Endodermal cell (in vitro differentiated cells): ENCODE results near the gene CEMP1. TPM values are rescaled to one million over a fixed set of nuclear protein-coding genes. Genes with fewer than 3 reads are reported as not detected.

ENCODE experiments used
- DNase-seq: peaks from one replicate; pipeline ENCODE4 v3.0.0-alpha.2; 2017
- H3K27ac ChIP-seq: 2 replicates; pipeline ENCODE4 v1.5.1; 2013; ENCODE audit warnings: mild to moderate bottlenecking, low read depth, low read length, moderate library complexity
- H3K27me3 ChIP-seq: 2 replicates; pipeline ENCODE4 v1.6.1; 2013; ENCODE audit warnings: mild to moderate bottlenecking, low read length, moderate library complexity; ENCODE audit not compliant: insufficient read depth, control insufficient read depth, poor library complexity, severe bottlenecking
- H3K36me3 ChIP-seq: 2 replicates; pipeline ENCODE4 v1.7.0; 2013; ENCODE audit warnings: mild to moderate bottlenecking, low read length, moderate library complexity; ENCODE audit not compliant: control insufficient read depth, insufficient read depth
- H3K4me1 ChIP-seq: one replicate; pipeline ENCODE4 v1.7.0; 2013; ENCODE audit warnings: low read length; ENCODE audit not compliant: control insufficient read depth, insufficient read depth
- H3K4me3 ChIP-seq: 2 replicates; pipeline ENCODE4 v1.5.1; 2013; ENCODE audit warnings: mild to moderate bottlenecking, low read length, moderate library complexity
- H3K9ac ChIP-seq: 2 replicates; pipeline ENCODE4 v1.6.1; 2013; ENCODE audit warnings: mild to moderate bottlenecking, low read length, moderate library complexity; ENCODE audit not compliant: poor library complexity, severe bottlenecking; ENCODE audit errors: extremely low read depth
- H3K9me3 ChIP-seq: 2 replicates; pipeline ENCODE4 v1.6.1; 2013; ENCODE audit warnings: mild to moderate bottlenecking, low read length, moderate library complexity; ENCODE audit not compliant: control insufficient read depth
- H3K27ac Mint-ChIP-seq: 2 replicates; pipeline ENCODE4 v1.8.0; 2020; ENCODE audit warnings: mixed read lengths
- H3K27me3 Mint-ChIP-seq: 2 replicates; pipeline ENCODE4 v1.8.0; 2021; ENCODE audit warnings: mild to moderate bottlenecking, mixed read lengths; ENCODE audit not compliant: insufficient read depth
- H3K36me3 Mint-ChIP-seq: 2 replicates; pipeline ENCODE4 v1.8.0; 2020; ENCODE audit warnings: low read depth, mixed read lengths
- H3K4me1 Mint-ChIP-seq: 2 replicates; pipeline ENCODE4 v1.8.0; 2020; ENCODE audit warnings: mixed read lengths
- H3K4me3 Mint-ChIP-seq: 2 replicates; pipeline ENCODE4 v1.8.0; 2020; ENCODE audit warnings: mild to moderate bottlenecking, moderate library complexity, mixed read lengths
- H3K9me3 Mint-ChIP-seq: 2 replicates; pipeline ENCODE4 v1.8.0; 2020; ENCODE audit warnings: mild to moderate bottlenecking, mixed read lengths
- WGBS, 2 experiments: methylation state at CpG; one replicate each; pipeline versions ENCODE4 v1.1.5 to v1.1.7; 2013; ENCODE audit warnings: missing lambda C conversion rate in 2 of 2, mixed read lengths in 1 of 2; ENCODE audit not compliant: insufficient coverage in 1 of 2, insufficient read length in 1 of 2; 5-methylcytosine and 5-hydroxymethylcytosine counted together
- total RNA-seq, 2 donors: library from RNA; stranded (reverse); fragmentation: NEBNext Ultra II Directional in 1 of 2; extraction: Animal tissue kit (Norgen Biotek cat#: 25700) in 1 of 2; gene quantifications; 2 replicates in 1 of 2; 3 replicates in 1 of 2; pipeline ENCODE4 v1.2.1, GENCODE V29; 2021
- TF ChIP-seq, protein P1 (sequence below): fragments of 200-600 bp; sonication (generic); conservative IDR thresholded peaks from 2 replicates; pipeline ENCODE4 v1.5.0; 2021; ENCODE audit warnings: antibody characterized with exemption, mild to moderate bottlenecking

Gene CEMP1
- total RNA-seq, 2 donors from 2014 or later: 0.24 TPM; not detected in 1

GRCh38 chr16:2483939-2484897 lies 47.0 kb downstream of the CEMP1 start:
- H3K27ac Mint-ChIP-seq: peak overlapping the region; percentile 21
- H3K4me1 ChIP-seq: no peaks in the 10 kb centered on the region

DNA sequence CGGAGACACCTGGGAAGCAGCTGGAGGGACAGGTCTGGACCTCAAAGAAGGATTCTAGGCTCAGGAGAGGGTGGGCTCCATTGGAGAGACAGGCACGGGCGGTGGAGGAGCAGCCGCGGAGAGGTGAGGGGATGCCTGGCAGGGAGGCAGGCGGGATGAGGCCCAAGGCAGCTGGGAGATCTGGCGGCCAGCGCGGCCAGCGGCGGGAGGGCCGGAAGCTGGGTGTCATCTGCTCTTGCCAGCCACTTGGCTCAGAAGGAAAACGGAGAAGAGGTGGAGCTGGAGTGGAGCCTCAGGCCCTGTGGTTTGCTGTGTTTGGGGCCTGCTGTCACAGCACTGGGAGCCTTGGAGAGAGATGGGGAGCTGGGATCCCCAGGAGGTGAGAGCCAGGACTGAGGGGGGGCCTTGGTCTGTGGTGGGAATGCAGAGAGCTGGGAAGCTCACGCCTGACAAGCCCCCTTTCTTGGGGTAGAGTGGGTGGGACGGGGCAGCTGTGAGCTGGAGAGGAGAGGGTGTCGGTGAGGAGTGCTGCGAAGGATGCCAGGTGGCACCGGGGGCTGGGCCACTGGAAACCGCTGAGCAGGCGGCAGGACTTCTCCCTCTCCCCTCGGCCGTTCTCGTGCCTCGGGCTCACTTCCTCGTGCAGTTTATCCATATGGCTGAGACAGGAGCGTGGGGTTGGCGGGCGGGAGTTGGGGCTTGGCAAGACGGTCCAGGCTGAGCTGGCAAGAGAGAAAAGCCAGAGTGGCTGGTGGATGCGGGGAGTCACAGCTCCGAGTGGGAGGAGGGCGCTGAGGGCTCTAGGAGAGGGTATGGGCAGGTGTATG lies 48.3 kb downstream of the CEMP1 start:
- no peaks in the 10 kb centered on the region for H3K36me3 ChIP-seq

More at GRCh38 chr16:2483939-2484897, 47.0 kb downstream of the CEMP1 start:
- H3K9ac ChIP-seq: no peak overlapping the region
- no peaks in the 10 kb centered on the region for H3K27me3 ChIP-seq
- peaks cover 3% of the 10 kb centered on the region for H3K4me1 Mint-ChIP-seq
- TF ChIP-seq, protein P1, sequence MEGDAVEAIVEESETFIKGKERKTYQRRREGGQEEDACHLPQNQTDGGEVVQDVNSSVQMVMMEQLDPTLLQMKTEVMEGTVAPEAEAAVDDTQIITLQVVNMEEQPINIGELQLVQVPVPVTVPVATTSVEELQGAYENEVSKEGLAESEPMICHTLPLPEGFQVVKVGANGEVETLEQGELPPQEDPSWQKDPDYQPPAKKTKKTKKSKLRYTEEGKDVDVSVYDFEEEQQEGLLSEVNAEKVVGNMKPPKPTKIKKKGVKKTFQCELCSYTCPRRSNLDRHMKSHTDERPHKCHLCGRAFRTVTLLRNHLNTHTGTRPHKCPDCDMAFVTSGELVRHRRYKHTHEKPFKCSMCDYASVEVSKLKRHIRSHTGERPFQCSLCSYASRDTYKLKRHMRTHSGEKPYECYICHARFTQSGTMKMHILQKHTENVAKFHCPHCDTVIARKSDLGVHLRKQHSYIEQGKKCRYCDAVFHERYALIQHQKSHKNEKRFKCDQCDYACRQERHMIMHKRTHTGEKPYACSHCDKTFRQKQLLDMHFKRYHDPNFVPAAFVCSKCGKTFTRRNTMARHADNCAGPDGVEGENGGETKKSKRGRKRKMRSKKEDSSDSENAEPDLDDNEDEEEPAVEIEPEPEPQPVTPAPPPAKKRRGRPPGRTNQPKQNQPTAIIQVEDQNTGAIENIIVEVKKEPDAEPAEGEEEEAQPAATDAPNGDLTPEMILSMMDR: peak; percentile 17
- H3K9me3 Mint-ChIP-seq: no peaks in the 10 kb centered on the region
- no peak overlapping the region for H3K4me3 ChIP-seq
- no peaks in the 10 kb centered on the region for H3K36me3 ChIP-seq
- no peak for DNase-seq
- H3K4me3 Mint-ChIP-seq: no peak overlapping the region
- no peaks in the 10 kb centered on the region for H3K9me3 ChIP-seq
- no peak overlapping the region for H3K27ac ChIP-seq
- 91 to 95% methylated on average over 16 of the region's 16 CpGs for WGBS, 2 experiments
- H3K36me3 Mint-ChIP-seq: no peaks in the 10 kb centered on the region
- H3K27me3 Mint-ChIP-seq: no peaks in the 10 kb centered on the region

GRCh38 chr16:2482249-2482648 lies 49.0 kb downstream of the CEMP1 start:
- Histone ChIP-seq H3K9ac (no peak overlapping the region), H3K4me1 (no peaks in the 10 kb centered on the region), H3K4me3 (no peak overlapping the region), H3K27ac (no peak overlapping the region), H3K9me3 (no peaks in the 10 kb centered on the region), H3K27me3 (no peaks in the 10 kb centered on the region), H3K36me3 (no peaks in the 10 kb centered on the region)
- Mint-ChIP-seq H3K4me3 (no peak overlapping the region), H3K4me1 (peaks cover 3% of the 10 kb centered on the region), H3K9me3 (no peaks in the 10 kb centered on the region), H3K27ac (peak overlapping the region; percentile 30), H3K36me3 (no peaks in the 10 kb centered on the region), H3K27me3 (peaks cover 3% of the 10 kb centered on the region)
- DNase-seq: no peak
- TF ChIP-seq, protein P1: no peak
- WGBS, 2 experiments: 88 to 90% methylated on average over 4 to 13 of the region's 13 CpGs

More for the DNA sequence above, 48.3 kb downstream of the CEMP1 start:
- peak overlapping the region; percentile 30 for H3K27ac Mint-ChIP-seq
- no peak for DNase-seq
- no peaks in the 10 kb centered on the region for H3K9me3 Mint-ChIP-seq
- Histone ChIP-seq H3K9me3 (no peaks in the 10 kb centered on the region), H3K4me3 (no peak overlapping the region), H3K4me1 (no peaks in the 10 kb centered on the region), H3K9ac (no peak overlapping the region), H3K27ac (no peak overlapping the region), H3K27me3 (no peaks in the 10 kb centered on the region)
- no peak overlapping the region for H3K4me3 Mint-ChIP-seq
- TF ChIP-seq, protein P1: no peak
- peaks cover 3% of the 10 kb centered on the region for H3K4me1 Mint-ChIP-seq
- no peaks in the 10 kb centered on the region for H3K27me3 Mint-ChIP-seq
- no peaks in the 10 kb centered on the region for H3K36me3 Mint-ChIP-seq
- 92 to 98% methylated on average over 15 to 32 of the region's 32 CpGs for WGBS, 2 experiments
